ENCODE measurements around the gene PSME4.
A peak's percentile ranks its signal among the peaks of the same experiment; 100 is the strongest.
"Not testable (repeated sequence)": the region's sequence is repeated elsewhere in the genome, so short reads cannot be mapped to it uniquely, and the experiment has no call there.

PSME4 gene

GRCh38 chr2:53961478-53962216 is 9.1 kb downstream of the PSME4 start:
- DNase-seq, result not testable (repeated sequence)

- DNase-seq, result no peak
These were observed 10.3 kb downstream of the PSME4 start for GRCh38 chr2:53960476-53960875.

- DNase-seq, result no peak
These were observed 12.3 kb downstream of the PSME4 start for GRCh38 chr2:53958443-53958842.

DNA sequence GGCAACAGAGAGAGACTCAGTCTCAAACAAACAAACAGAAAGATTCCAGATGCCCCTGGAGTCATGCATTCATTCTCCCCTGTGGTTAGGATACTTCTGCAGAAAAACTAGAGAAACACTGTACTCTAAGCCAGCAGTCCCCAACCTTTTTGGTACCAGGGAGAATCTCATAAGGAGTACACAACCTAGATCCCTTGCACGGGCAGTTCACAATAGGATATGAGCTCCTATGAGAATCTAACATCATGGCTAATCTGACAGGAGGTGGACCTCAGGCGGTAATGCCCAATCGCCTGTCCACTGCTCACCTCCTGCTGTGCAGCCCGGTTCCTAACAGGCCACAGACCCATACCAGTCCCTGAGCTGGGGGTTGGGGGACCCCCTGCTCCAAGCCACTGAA is 18.3 kb downstream of the PSME4 start:
- no peak for DNase-seq

GRCh38 chr2:53949457-53949856 is 21.3 kb downstream of the PSME4 start:
- DNase-seq, result no peak

DNA sequence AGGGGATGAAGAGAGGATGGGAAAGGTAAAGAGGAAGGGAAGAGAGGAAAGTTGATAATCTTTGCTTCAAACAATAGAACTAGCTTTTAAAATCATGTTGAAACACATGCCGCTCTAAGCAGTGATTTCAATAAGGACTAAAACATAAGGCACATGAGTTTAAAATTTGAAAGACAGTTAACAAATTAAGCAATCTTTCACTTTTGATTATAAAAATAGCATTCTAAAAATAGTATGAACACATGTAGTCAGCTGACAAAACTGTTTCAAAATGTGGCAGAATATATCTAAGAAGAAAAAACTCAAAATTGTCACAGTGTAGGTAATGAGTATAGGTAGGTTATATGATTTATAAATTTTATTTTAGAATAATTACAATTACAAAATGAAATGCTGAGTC is 25.3 kb downstream of the PSME4 start:
- peak in 1 of 2 donors; percentile 55 for DNase-seq

DNA sequence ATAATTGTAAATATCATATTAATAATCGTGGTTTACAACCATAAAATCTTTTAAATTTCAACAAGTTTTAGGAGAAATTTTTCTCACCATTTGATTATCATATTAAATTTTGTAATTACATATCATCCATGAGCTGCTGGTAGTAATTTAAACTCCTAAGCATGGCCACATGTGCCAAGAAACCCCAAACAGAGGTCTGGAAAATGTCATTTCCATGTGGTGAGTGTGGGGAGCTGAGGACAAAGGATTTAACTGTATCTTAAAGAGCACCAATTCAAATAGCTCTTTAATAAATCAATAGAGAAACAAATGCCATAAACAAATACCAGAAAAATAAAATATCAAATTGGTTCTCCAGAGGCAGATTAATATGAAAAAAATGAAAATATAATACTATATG is 26.3 kb downstream of the PSME4 start:
- no peak for DNase-seq

- DNase-seq, result no peak
These were observed 28.5 kb downstream of the PSME4 start for GRCh38 chr2:53942280-53942679.

GRCh38 chr2:53941749-53942148 is 29.0 kb downstream of the PSME4 start:
- DNase-seq, result no peak

DNA sequence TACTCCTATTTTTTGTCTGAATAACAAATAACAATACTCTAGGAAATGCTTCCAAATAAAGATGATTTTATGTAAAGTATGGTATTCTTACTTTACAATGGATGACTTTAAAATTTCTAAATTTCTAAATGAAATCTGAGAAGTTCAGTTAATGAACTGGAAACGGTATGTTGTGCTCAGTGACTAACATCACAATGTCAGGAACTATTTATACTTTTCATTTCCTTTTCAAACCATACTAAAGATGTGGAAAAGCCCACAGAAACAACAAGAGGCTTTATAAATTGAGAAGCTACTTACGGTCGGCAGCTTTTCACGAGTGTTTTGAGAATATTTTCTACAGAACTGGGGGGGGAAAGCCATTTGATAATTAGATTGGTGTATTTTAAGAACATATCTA is 31.1 kb downstream of the PSME4 start:
- DNase-seq, result no peak

- DNase-seq, result no peak
These were observed 31.9 kb downstream of the PSME4 start for GRCh38 chr2:53938904-53939303.

DNA sequence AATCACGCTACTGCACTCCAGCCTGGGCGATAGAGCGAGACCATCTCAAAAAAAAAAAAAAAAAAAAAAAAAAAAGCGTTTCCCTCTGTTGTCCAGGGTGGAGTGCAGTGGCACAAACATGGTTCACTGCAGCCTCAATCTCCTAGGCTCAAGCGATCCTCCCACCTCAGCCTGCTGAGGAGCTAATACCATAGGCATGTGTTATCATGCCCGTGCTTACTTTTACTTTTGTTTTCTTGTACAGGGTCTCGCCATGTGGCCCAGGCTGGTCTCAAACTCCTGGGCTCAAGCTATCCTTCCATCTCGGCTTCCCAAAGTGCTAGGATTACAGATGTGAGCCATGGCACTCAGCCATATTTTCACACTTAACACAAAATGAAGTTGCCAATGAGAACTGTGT is 37.5 kb downstream of the PSME4 start:
- DNase-seq, result no peak

- DNase-seq, result not testable (repeated sequence)
These were observed 44.5 kb downstream of the PSME4 start for GRCh38 chr2:53926321-53926720.

- no peak for DNase-seq
These were observed 57.1 kb downstream of the PSME4 start for GRCh38 chr2:53913721-53914120.

DNA sequence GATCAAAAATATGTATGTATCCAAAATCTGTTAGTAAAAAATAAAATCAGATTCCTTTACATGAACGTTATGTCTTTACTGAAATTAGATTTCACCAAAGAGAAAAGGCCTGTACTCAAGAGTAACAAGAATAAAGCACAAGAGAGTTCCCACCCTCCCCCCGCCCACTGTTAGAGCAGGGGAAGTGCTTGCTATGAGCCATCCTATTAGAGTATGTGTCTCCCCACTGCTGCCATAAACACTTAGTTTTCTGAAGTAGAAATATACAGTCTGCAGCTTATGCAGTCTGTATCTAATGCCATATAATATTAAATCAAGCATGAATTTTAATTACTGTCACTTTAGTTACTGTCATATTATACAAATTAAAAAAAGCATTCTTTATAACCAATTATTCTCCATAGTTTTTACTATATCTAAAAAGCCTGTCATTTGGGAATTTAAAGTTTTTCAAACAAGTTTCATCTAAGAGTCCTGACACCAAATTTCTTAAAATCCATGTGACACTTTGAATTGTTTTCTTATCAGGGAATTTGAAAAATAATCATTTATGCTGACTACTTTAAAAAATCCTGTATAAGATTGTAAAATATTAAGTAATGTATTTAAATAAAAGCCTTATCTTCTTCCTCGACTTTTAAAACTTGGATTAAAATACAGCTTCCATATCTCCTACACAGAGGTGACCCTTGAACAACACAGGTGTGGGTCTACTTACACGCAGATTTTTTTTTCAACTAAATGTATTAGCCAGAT is 59.2 kb downstream of the PSME4 start:
- DNase-seq, result peak in 1 of 2 donors; percentile 3

DNA sequence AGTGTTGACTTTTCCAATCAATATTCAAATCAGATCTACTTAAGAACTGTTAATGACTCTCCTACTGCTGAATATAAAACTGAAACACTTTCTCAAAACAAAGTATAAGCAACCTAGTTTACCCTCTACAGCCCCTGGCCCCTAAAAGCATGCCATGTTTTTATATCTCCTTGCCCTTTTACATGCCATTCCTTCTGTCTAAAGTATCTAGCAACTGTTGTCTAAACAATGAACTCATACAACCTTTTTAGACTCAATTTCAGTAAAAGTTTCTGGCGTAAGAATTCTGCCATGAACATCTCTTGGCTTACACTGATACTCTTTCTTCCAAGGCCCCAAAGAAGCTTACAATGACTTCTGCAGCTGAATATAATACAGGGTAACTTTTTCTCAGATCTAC is 63.2 kb downstream of the PSME4 start:
- no peak for DNase-seq

DNA sequence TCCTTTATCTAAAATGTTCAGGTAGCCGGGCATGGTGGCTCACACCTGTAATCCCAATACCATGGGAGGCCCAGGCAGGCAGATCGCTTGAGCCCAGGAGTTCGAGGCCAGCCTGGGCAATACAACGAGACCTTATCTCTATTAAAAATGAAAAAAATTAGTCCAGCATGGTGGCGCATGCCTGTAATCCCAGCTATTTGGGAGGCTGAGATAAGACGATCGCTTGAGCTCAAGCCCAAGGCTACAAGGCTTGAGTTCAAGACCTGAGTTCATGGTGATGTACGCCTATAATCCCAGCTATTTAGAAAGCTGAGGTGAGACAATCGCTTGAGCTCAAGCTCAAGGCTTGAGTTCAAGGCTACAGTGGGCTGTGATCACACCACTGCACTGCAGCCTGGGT is 65.4 kb downstream of the PSME4 start:
- DNase-seq, result no peak

DNA sequence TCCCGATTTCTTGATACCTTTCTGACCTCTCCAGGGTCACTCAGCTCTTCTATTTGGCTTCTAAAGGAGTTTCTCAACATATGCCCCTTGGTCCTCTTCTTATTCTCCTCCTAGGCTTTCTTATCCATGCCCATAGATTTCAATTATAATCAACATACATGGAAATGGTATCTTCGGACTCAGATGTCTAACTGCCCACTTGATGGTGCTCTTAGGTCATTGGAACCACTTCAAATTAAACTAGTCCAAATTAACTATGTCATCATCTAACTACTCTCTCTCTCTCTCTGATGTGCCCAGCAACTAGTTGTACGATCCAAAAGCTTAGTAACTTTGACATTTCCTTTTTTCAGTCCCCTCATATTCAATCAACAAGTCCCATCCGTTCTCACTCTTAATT is 67.8 kb downstream of the PSME4 start:
- DNase-seq, result no peak

DNA sequence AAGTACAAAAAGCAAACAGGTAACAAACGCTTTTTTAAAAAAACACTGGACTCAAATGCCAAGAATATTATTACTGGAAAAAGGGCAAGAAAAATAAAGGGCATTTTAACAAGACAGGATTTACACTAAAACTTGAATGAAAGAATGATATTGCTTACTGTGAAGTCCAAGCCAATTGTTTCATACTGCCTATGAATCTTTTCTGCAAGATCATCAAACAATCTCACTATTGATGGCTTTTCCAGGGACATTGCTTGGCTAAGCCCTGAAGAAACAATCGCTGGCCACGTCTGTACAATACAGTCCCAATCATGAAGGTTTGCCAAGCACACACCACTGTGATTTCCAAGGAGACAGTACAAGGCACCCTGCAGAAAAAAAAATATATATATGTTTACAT is 69.6 kb downstream of the PSME4 start:
- DNase-seq, result no peak

- no peak for DNase-seq
These were observed 73.9 kb downstream of the PSME4 start for GRCh38 chr2:53896864-53897263.

DNA sequence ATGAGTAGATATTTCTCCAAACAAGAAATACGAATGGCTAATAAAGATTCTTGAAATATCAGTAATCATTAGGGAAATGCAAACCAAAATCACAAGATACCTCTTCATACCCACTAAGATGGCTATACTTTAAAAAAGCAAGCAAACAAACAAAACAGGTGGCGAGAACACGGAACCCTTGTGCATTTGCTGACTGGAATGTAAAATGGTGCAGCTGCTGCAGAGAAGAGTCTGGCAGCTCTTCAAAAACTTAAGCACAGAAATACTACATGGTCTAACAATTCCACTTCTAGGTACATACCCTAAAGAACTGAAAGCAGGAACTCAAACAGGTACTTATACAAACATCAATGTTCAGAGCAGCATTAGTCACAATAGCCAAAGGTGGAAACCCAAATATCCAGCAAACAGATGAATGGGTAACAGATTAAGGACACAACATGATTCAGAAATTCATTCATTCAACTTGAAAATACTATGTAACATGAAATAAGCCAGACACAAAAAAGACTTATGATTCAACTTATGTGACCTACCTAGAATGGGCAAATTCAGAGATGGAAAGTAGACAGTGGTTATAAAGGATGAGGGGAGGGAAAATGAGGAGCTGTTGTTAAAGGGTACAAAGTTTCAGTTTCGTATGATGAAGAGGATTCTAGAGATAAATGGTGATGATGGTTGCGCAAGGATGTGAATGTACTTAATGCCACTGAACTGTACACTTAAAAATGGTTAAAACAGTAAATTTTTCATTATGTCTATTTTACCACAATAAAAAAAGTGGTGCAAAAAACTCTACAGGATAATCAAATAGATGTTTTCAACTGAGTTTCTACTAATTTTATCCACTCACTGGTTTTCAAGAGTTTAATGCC is 84.2 kb downstream of the PSME4 start:
- no peak for DNase-seq

DNA sequence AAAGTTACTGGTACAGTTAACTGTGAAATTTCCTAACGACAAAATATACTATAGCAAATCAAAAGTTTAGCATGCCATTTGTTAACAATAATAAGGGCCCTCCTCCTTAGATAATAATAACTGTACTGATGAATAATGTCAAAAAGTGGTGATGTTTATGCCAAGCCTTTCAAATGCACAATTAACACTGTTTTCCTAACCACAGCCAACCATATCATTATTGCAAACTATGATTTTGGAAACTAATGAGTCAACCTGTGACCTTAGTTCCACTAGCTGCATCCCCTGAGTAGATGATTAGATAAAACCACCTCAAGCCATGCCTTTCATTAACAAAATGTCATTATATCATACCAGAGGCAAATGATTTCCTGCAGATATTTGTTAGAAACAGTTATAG is 85.9 kb downstream of the PSME4 start:
- no peak for DNase-seq

- DNase-seq, result no peak
These were observed 88.8 kb downstream of the PSME4 start for GRCh38 chr2:53881986-53882385.

Data from inflammatory macrophage (primary cell).